Thoracic aorta (tissue), 2 donors: ENCODE measurements around the gene ASAP2. TPM values are rescaled to one million over a fixed set of nuclear protein-coding genes. Genes with fewer than 3 reads are reported as not detected.

Source experiments
- ATAC-seq: fragments of 150-250 bp; one replicate; pipeline ENCODE4 v1.8.0; 2017; ENCODE audit warnings: low read depth; ENCODE audit not compliant: insufficient number of reproducible peaks, low FRiP score
- DNase-seq: peaks from one replicate; pipeline ENCODE4 v3.0.0-alpha.2; 2020; ENCODE audit warnings: low spot score
- H3K27ac ChIP-seq, 2 donors: fragments of 200-600 bp; sonication (generic); 1 replicate in 1 of 2; 2 replicates in 1 of 2; pipeline ENCODE4 v1.5.1; 2016; ENCODE audit warnings: mild to moderate bottlenecking in 2 of 2, moderate library complexity in 2 of 2
- H3K27me3 ChIP-seq: fragments of 200-600 bp; sonication (generic); replicated peaks from 2 replicates; pipeline ENCODE4 v1.6.0; 2016; ENCODE audit warnings: mild to moderate bottlenecking; ENCODE audit not compliant: insufficient read depth
- H3K36me3 ChIP-seq: fragments of 200-600 bp; sonication (generic); one replicate; pipeline ENCODE4 v1.5.1; 2016
- H3K4me1 ChIP-seq, 2 donors: fragments of 200-600 bp; sonication (generic); 1 replicate in 1 of 2; 2 replicates in 1 of 2; pipeline versions ENCODE4 v1.5.1 to v1.6.0; 2016; ENCODE audit warnings: low read depth in 2 of 2, mild to moderate bottlenecking in 1 of 2; ENCODE audit not compliant: control insufficient read depth in 1 of 2
- H3K4me3 ChIP-seq: fragments of 200-600 bp; sonication (generic); 2 replicates; pipeline ENCODE4 v1.5.1; 2016; ENCODE audit warnings: mild to moderate bottlenecking
- H3K9me3 ChIP-seq: fragments of 200-600 bp; sonication (generic); 2 replicates; pipeline ENCODE4 v1.5.1; 2016
- CTCF ChIP-seq: fragments of 200-600 bp; sonication (generic); IDR thresholded peaks from one replicate; pipeline ENCODE4 v1.5.1; 2019; ENCODE audit warnings: antibody characterized with exemption
- total RNA-seq, 2 donors: library from RNA; depleted of rRNA; stranded (reverse); fragments of >200 nt; gene quantifications; one replicate each; pipeline versions ENCODE4 v1.1.0 to v1.2.3, GENCODE V29; 2016

The ASAP2 gene
- total RNA-seq, 2 donors from 2014 or later = 58.1 to 102 TPM

GRCh38 chr2:9221223-9221622 lies 14.6 kb downstream of the ASAP2 start:
- no peak for TF ChIP-seq CTCF
- ATAC-seq = no peak
- no peak for DNase-seq
- no peak overlapping the region for H3K4me3 ChIP-seq
- no peaks in the 10 kb centered on the region for H3K9me3 ChIP-seq
- peak overlapping the region in 1 of 2 donors; percentile 28 for H3K27ac ChIP-seq
- H3K4me1 ChIP-seq = peaks cover 39 to 89% of the 10 kb centered on the region in 2 donors
- no peaks in the 10 kb centered on the region for H3K27me3 ChIP-seq
- H3K36me3 ChIP-seq = no peaks in the 10 kb centered on the region

GRCh38 chr2:9222239-9222892 lies 15.8 kb downstream of the ASAP2 start:
- H3K4me3 ChIP-seq = peak overlapping the region; percentile 44
- peak overlapping the region; percentile 18 to 61 for H3K27ac ChIP-seq
- no peak for ATAC-seq
- H3K9me3 ChIP-seq = no peaks in the 10 kb centered on the region
- no peak for DNase-seq
- no peaks in the 10 kb centered on the region for H3K36me3 ChIP-seq
- no peaks in the 10 kb centered on the region for H3K27me3 ChIP-seq
- TF ChIP-seq CTCF = no peak
- H3K4me1 ChIP-seq = peaks cover 39 to 89% of the 10 kb centered on the region in 2 donors

- Histone ChIP-seq H3K9me3 (no peaks in the 10 kb centered on the region), H3K4me3 (peak overlapping the region; percentile 44), H3K36me3 (no peaks in the 10 kb centered on the region), H3K4me1 (peaks cover 38 to 87% of the 10 kb centered on the region in 2 donors), H3K27me3 (no peaks in the 10 kb centered on the region), H3K27ac (peak overlapping the region; percentile 18 to 61)
- no peak for TF ChIP-seq CTCF
- DNase-seq = no peak
- ATAC-seq = no peak
Observed at GRCh38 chr2:9222893-9223287, 16.3 kb downstream of the ASAP2 start.

- Histone ChIP-seq H3K36me3 (no peaks in the 10 kb centered on the region), H3K4me3 (no peak overlapping the region), H3K9me3 (no peaks in the 10 kb centered on the region), H3K27ac (peak overlapping the region in 1 of 2 donors; percentile 31), H3K4me1 (peaks cover 43 to 90% of the 10 kb centered on the region in 2 donors), H3K27me3 (no peaks in the 10 kb centered on the region)
- TF ChIP-seq CTCF = no peak
- DNase-seq (no peak), ATAC-seq (no peak)
Observed at GRCh38 chr2:9225806-9226205, 19.2 kb downstream of the ASAP2 start.

GRCh38 chr2:9226458-9227380 lies 20.1 kb downstream of the ASAP2 start:
- DNase-seq = no peak
- no peak for ATAC-seq
- Histone ChIP-seq H3K4me3 (no peak overlapping the region), H3K27me3 (no peaks in the 10 kb centered on the region), H3K27ac (peak overlapping the region; percentile 23 to 31), H3K36me3 (no peaks in the 10 kb centered on the region), H3K9me3 (no peaks in the 10 kb centered on the region), H3K4me1 (peaks cover 51 to 90% of the 10 kb centered on the region in 2 donors)
- no peak for TF ChIP-seq CTCF
